MM.1S (cell line): ENCODE data around the gene CYP2A7.
"Not testable (repeated sequence)": the region's sequence is repeated elsewhere in the genome, so short reads cannot be mapped to it uniquely, and the experiment has no call there.

Experiments used
- DNase-seq: peaks from one replicate; pipeline ENCODE4 v3.0.0-alpha.2; 2015
- H2AFZ ChIP-seq: fragments of 300-600 bp; sonication (generic); 2 replicates; pipeline ENCODE4 v1.6.0; 2016; ENCODE audit warnings: antibody characterized with exemption, low read length
- H3F3A ChIP-seq: fragments of 300-600 bp; sonication (generic); 2 replicates; pipeline ENCODE4 v1.6.1; 2016; ENCODE audit warnings: mild to moderate bottlenecking, antibody characterized with exemption, low read length, moderate library complexity, mixed read lengths; ENCODE audit not compliant: insufficient read depth
- H3K27ac ChIP-seq: fragments of 300-600 bp; sonication (generic); 2 replicates; pipeline ENCODE4 v1.5.1; 2016; ENCODE audit warnings: mild to moderate bottlenecking, low read length
- H3K27me3 ChIP-seq: fragments of 300-600 bp; sonication (generic); replicated peaks from 2 replicates; pipeline ENCODE4 v1.6.0; 2016; ENCODE audit warnings: low read length; ENCODE audit not compliant: insufficient read depth
- H3K36me3 ChIP-seq: fragments of 300-600 bp; sonication (generic); replicated peaks from 2 replicates; pipeline ENCODE4 v1.6.1; 2016; ENCODE audit warnings: mild to moderate bottlenecking, low read length, mixed read lengths; ENCODE audit not compliant: insufficient read depth
- H3K4me1 ChIP-seq: fragments of 300-600 bp; sonication (generic); 2 replicates; pipeline ENCODE4 v1.6.1; 2016; ENCODE audit warnings: low read length, mixed read lengths
- H3K4me2 ChIP-seq: fragments of 300-600 bp; sonication (generic); 2 replicates; pipeline ENCODE4 v1.6.0; 2016; ENCODE audit warnings: low read depth, low read length
- H3K4me3 ChIP-seq: fragments of 300-600 bp; sonication (generic); 2 replicates; pipeline ENCODE4 v1.5.1; 2016; ENCODE audit warnings: low read length, mixed read lengths
- H3K79me2 ChIP-seq: fragments of 300-600 bp; sonication (generic); 2 replicates; pipeline ENCODE4 v1.6.1; 2016; ENCODE audit warnings: mixed run types, low read length, mixed read lengths
- H3K9ac ChIP-seq: fragments of 300-600 bp; sonication (generic); 2 replicates; pipeline ENCODE4 v1.6.1; 2016; ENCODE audit warnings: low read length, mixed read lengths
- H3K9me2 ChIP-seq: fragments of 300-600 bp; sonication (generic); replicated peaks from 2 replicates; pipeline ENCODE4 v1.6.1; 2016; ENCODE audit warnings: mild to moderate bottlenecking, low read length, mixed read lengths; ENCODE audit not compliant: insufficient read depth
- H3K9me3 ChIP-seq: fragments of 300-600 bp; sonication (generic); replicated peaks from 2 replicates; pipeline ENCODE4 v1.6.1; 2016; ENCODE audit warnings: mild to moderate bottlenecking, low read length, mixed read lengths; ENCODE audit not compliant: insufficient read depth
- H4K20me1 ChIP-seq: fragments of 300-600 bp; sonication (generic); 2 replicates; pipeline ENCODE4 v1.6.1; 2016; ENCODE audit warnings: mild to moderate bottlenecking, low read length, moderate library complexity, mixed read lengths; ENCODE audit not compliant: insufficient read depth
- EZH2 ChIP-seq: fragments of 300-600 bp; sonication (generic); optimal IDR thresholded peaks from 2 replicates; pipeline ENCODE3; 2017; ENCODE audit warnings: low read depth, mild to moderate bottlenecking, antibody characterized with exemption, low read length, mixed read lengths
- EZH2phosphoT487 ChIP-seq: fragments of 300-600 bp; sonication (generic); IDR thresholded peaks from 2 replicates; pipeline ENCODE4 v1.6.1; 2018; ENCODE audit warnings: antibody characterized with exemption, low read length
- TF ChIP-seq, protein P1 (sequence below): fragments of 300-600 bp; sonication (generic); IDR thresholded peaks from 2 replicates; pipeline ENCODE4 v1.5.1; 2016; ENCODE audit warnings: antibody characterized with exemption, low read length, mixed read lengths

Gene CYP2A7

GRCh38 chr19:40927567-40927966, 45.5 kb upstream of the CYP2A7 start:
- H3K79me2 ChIP-seq = no peaks in the 10 kb centered on the region
- no peak overlapping the region for H2AFZ ChIP-seq
- H3F3A ChIP-seq = no peaks in the 10 kb centered on the region
- TF ChIP-seq EZH2phosphoT487 (no peak), EZH2 (no peak)
- TF ChIP-seq, protein P1, sequence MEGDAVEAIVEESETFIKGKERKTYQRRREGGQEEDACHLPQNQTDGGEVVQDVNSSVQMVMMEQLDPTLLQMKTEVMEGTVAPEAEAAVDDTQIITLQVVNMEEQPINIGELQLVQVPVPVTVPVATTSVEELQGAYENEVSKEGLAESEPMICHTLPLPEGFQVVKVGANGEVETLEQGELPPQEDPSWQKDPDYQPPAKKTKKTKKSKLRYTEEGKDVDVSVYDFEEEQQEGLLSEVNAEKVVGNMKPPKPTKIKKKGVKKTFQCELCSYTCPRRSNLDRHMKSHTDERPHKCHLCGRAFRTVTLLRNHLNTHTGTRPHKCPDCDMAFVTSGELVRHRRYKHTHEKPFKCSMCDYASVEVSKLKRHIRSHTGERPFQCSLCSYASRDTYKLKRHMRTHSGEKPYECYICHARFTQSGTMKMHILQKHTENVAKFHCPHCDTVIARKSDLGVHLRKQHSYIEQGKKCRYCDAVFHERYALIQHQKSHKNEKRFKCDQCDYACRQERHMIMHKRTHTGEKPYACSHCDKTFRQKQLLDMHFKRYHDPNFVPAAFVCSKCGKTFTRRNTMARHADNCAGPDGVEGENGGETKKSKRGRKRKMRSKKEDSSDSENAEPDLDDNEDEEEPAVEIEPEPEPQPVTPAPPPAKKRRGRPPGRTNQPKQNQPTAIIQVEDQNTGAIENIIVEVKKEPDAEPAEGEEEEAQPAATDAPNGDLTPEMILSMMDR = no peak
- no peak overlapping the region for H3K9ac ChIP-seq
- H4K20me1 ChIP-seq = no peaks in the 10 kb centered on the region
- peaks cover 72% of the 10 kb centered on the region for H3K27me3 ChIP-seq
- H3K9me2 ChIP-seq = no peaks in the 10 kb centered on the region
- no peak overlapping the region for H3K4me2 ChIP-seq
- no peak overlapping the region for H3K4me3 ChIP-seq
- no peak overlapping the region for H3K27ac ChIP-seq
- no peaks in the 10 kb centered on the region for H3K9me3 ChIP-seq
- no peak for DNase-seq
- no peaks in the 10 kb centered on the region for H3K4me1 ChIP-seq
- no peaks in the 10 kb centered on the region for H3K36me3 ChIP-seq

DNA sequence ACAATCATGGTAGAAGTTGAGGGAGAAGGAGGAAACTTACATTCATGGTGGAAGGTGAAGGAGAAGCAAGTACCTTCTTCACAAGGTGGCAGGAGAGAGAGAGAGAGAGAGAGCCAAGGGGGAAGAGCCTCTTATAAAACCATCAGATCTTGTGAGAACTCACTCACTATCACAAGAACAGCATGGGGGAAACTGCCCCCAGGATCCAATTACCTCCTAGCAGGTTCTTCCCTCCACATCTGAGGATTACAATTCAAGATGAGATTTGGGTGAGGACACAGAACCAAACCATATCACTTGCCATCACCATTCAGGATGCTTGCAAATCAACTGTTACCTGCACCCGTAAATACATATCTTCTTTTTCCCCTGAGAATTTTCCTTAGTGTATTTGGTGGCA, 44.2 kb upstream of the CYP2A7 start:
- not testable (repeated sequence) for DNase-seq, H3F3A ChIP-seq, H3K9ac ChIP-seq, H2AFZ ChIP-seq, H3K4me3 ChIP-seq, H3K4me2 ChIP-seq, H3K4me1 ChIP-seq, H3K79me2 ChIP-seq, H3K9me2 ChIP-seq, H3K36me3 ChIP-seq, H4K20me1 ChIP-seq, H3K9me3 ChIP-seq, H3K27ac ChIP-seq
- H3K27me3 ChIP-seq = peaks cover 59% of the 10 kb centered on the region

- H3K36me3 ChIP-seq = no peaks in the 10 kb centered on the region
- H3K79me2 ChIP-seq = no peaks in the 10 kb centered on the region
- H4K20me1 ChIP-seq = no peaks in the 10 kb centered on the region
- H3F3A ChIP-seq = no peaks in the 10 kb centered on the region
- H3K9ac ChIP-seq = no peak overlapping the region
- no peak for TF ChIP-seq EZH2phosphoT487
- no peak for TF ChIP-seq EZH2
- TF ChIP-seq, protein P1 = no peak
- no peak overlapping the region for H3K4me3 ChIP-seq
- H3K27ac ChIP-seq = no peak overlapping the region
- no peak overlapping the region for H3K4me2 ChIP-seq
- H3K9me3 ChIP-seq = no peaks in the 10 kb centered on the region
- no peaks in the 10 kb centered on the region for H3K9me2 ChIP-seq
- no peaks in the 10 kb centered on the region for H3K4me1 ChIP-seq
- peaks cover 43% of the 10 kb centered on the region for H3K27me3 ChIP-seq
- no peak overlapping the region for H2AFZ ChIP-seq
- no peak for DNase-seq
Observed at GRCh38 chr19:40923934-40924391, 41.9 kb upstream of the CYP2A7 start.

- H3K4me2 ChIP-seq, H4K20me1 ChIP-seq, H3K27ac ChIP-seq: not testable (repeated sequence)
Observed at GRCh38 chr19:40922237-40923160, 40.5 kb upstream of the CYP2A7 start.

More at GRCh38 chr19:40922237-40923160, 40.5 kb upstream of the CYP2A7 start:
- H3K4me1 ChIP-seq, H3K9ac ChIP-seq, H3K36me3 ChIP-seq, DNase-seq, H3K9me2 ChIP-seq, H3K79me2 ChIP-seq, H2AFZ ChIP-seq, H3F3A ChIP-seq, H3K4me3 ChIP-seq, H3K9me3 ChIP-seq: not testable (repeated sequence)
- H3K27me3 ChIP-seq = peaks cover 33% of the 10 kb centered on the region
